MM.1S (cell line): ENCODE data around the gene RECQL.

Experiments used
- DNase-seq: peaks from one replicate; pipeline ENCODE4 v3.0.0-alpha.2; 2015
- H2AFZ ChIP-seq: fragments of 300-600 bp; sonication (generic); 2 replicates; pipeline ENCODE4 v1.6.0; 2016; ENCODE audit warnings: antibody characterized with exemption, low read length
- H3F3A ChIP-seq: fragments of 300-600 bp; sonication (generic); 2 replicates; pipeline ENCODE4 v1.6.1; 2016; ENCODE audit warnings: mild to moderate bottlenecking, antibody characterized with exemption, low read length, moderate library complexity, mixed read lengths; ENCODE audit not compliant: insufficient read depth
- H3K27ac ChIP-seq: fragments of 300-600 bp; sonication (generic); 2 replicates; pipeline ENCODE4 v1.5.1; 2016; ENCODE audit warnings: mild to moderate bottlenecking, low read length
- H3K27me3 ChIP-seq: fragments of 300-600 bp; sonication (generic); replicated peaks from 2 replicates; pipeline ENCODE4 v1.6.0; 2016; ENCODE audit warnings: low read length; ENCODE audit not compliant: insufficient read depth
- H3K36me3 ChIP-seq: fragments of 300-600 bp; sonication (generic); replicated peaks from 2 replicates; pipeline ENCODE4 v1.6.1; 2016; ENCODE audit warnings: mild to moderate bottlenecking, low read length, mixed read lengths; ENCODE audit not compliant: insufficient read depth
- H3K4me1 ChIP-seq: fragments of 300-600 bp; sonication (generic); 2 replicates; pipeline ENCODE4 v1.6.1; 2016; ENCODE audit warnings: low read length, mixed read lengths
- H3K4me2 ChIP-seq: fragments of 300-600 bp; sonication (generic); 2 replicates; pipeline ENCODE4 v1.6.0; 2016; ENCODE audit warnings: low read depth, low read length
- H3K4me3 ChIP-seq: fragments of 300-600 bp; sonication (generic); 2 replicates; pipeline ENCODE4 v1.5.1; 2016; ENCODE audit warnings: low read length, mixed read lengths
- H3K79me2 ChIP-seq: fragments of 300-600 bp; sonication (generic); 2 replicates; pipeline ENCODE4 v1.6.1; 2016; ENCODE audit warnings: mixed run types, low read length, mixed read lengths
- H3K9ac ChIP-seq: fragments of 300-600 bp; sonication (generic); 2 replicates; pipeline ENCODE4 v1.6.1; 2016; ENCODE audit warnings: low read length, mixed read lengths
- H3K9me2 ChIP-seq: fragments of 300-600 bp; sonication (generic); replicated peaks from 2 replicates; pipeline ENCODE4 v1.6.1; 2016; ENCODE audit warnings: mild to moderate bottlenecking, low read length, mixed read lengths; ENCODE audit not compliant: insufficient read depth
- H3K9me3 ChIP-seq: fragments of 300-600 bp; sonication (generic); replicated peaks from 2 replicates; pipeline ENCODE4 v1.6.1; 2016; ENCODE audit warnings: mild to moderate bottlenecking, low read length, mixed read lengths; ENCODE audit not compliant: insufficient read depth
- H4K20me1 ChIP-seq: fragments of 300-600 bp; sonication (generic); 2 replicates; pipeline ENCODE4 v1.6.1; 2016; ENCODE audit warnings: mild to moderate bottlenecking, low read length, moderate library complexity, mixed read lengths; ENCODE audit not compliant: insufficient read depth
- CTCF ChIP-seq: fragments of 300-600 bp; sonication (generic); IDR thresholded peaks from 2 replicates; pipeline ENCODE4 v1.5.1; 2016; ENCODE audit warnings: antibody characterized with exemption, low read length, mixed read lengths
- EZH2 ChIP-seq: fragments of 300-600 bp; sonication (generic); optimal IDR thresholded peaks from 2 replicates; pipeline ENCODE3; 2017; ENCODE audit warnings: low read depth, mild to moderate bottlenecking, antibody characterized with exemption, low read length, mixed read lengths
- EZH2phosphoT487 ChIP-seq: fragments of 300-600 bp; sonication (generic); IDR thresholded peaks from 2 replicates; pipeline ENCODE4 v1.6.1; 2018; ENCODE audit warnings: antibody characterized with exemption, low read length

The RECQL gene

GRCh38 chr12:21483531-21483930, 17.9 kb downstream of the RECQL start:
- peaks cover 5% of the 10 kb centered on the region; the same call in 1 of the 2 replicates for H3K36me3 ChIP-seq
- no peaks in the 10 kb centered on the region for H3K9me3 ChIP-seq
- H3K4me3 ChIP-seq, result peak overlapping the region; percentile 39
- H3K79me2 ChIP-seq, result no peaks in the 10 kb centered on the region
- H4K20me1 ChIP-seq, result no peaks in the 10 kb centered on the region
- H2AFZ ChIP-seq, result no peak overlapping the region
- H3K9me2 ChIP-seq, result no peaks in the 10 kb centered on the region
- TF ChIP-seq CTCF (no peak), EZH2 (no peak), EZH2phosphoT487 (no peak)
- peak overlapping the region; percentile 29; the same call in 1 of the 2 replicates for H3K9ac ChIP-seq
- peak overlapping the region; percentile 65 for H3K27ac ChIP-seq
- H3K4me1 ChIP-seq, result peaks cover 23% of the 10 kb centered on the region
- H3K4me2 ChIP-seq, result peak overlapping the region; percentile 75
- H3K27me3 ChIP-seq, result no peaks in the 10 kb centered on the region
- peaks cover 12% of the 10 kb centered on the region; the same call in 1 of the 2 replicates for H3F3A ChIP-seq
- peak; percentile 80 for DNase-seq

- Histone ChIP-seq H3K4me3 (no peak overlapping the region), H3F3A (peaks cover 7% of the 10 kb centered on the region; the same call in 1 of the 2 replicates), H4K20me1 (no peaks in the 10 kb centered on the region), H3K4me1 (peaks cover 17% of the 10 kb centered on the region; the same call in 1 of the 2 replicates), H3K79me2 (no peaks in the 10 kb centered on the region), H3K36me3 (peaks cover 5% of the 10 kb centered on the region; the same call in 1 of the 2 replicates), H3K9ac (no peak overlapping the region), H3K27ac (no peak overlapping the region), H3K27me3 (no peaks in the 10 kb centered on the region), H3K9me2 (no peaks in the 10 kb centered on the region), H3K9me3 (no peaks in the 10 kb centered on the region), H3K4me2 (no peak overlapping the region), H2AFZ (no peak overlapping the region)
- DNase-seq, result no peak
- TF ChIP-seq EZH2phosphoT487, result no peak
- TF ChIP-seq EZH2, result no peak
- no peak for TF ChIP-seq CTCF
These were observed 22.5 kb downstream of the RECQL start for GRCh38 chr12:21478756-21479455.

GRCh38 chr12:21476949-21477348, 24.5 kb downstream of the RECQL start:
- H3K36me3 ChIP-seq, result peaks cover 8% of the 10 kb centered on the region; the same call in 1 of the 2 replicates
- H4K20me1 ChIP-seq, result no peaks in the 10 kb centered on the region
- no peak overlapping the region for H3K4me3 ChIP-seq
- H3K9me2 ChIP-seq, result no peaks in the 10 kb centered on the region
- no peak overlapping the region for H3K27ac ChIP-seq
- TF ChIP-seq EZH2phosphoT487 (no peak), EZH2 (no peak), CTCF (no peak)
- no peaks in the 10 kb centered on the region for H3K27me3 ChIP-seq
- DNase-seq, result no peak
- H3K4me1 ChIP-seq, result peaks cover 6% of the 10 kb centered on the region; the same call in 1 of the 2 replicates
- H3K4me2 ChIP-seq, result no peak overlapping the region
- H3F3A ChIP-seq, result 0 out of 2 replicates have a peak, but pooled peaks cover 4% of the 10 kb centered on the region
- no peaks in the 10 kb centered on the region for H3K79me2 ChIP-seq
- no peak overlapping the region for H2AFZ ChIP-seq
- H3K9me3 ChIP-seq, result no peaks in the 10 kb centered on the region
- H3K9ac ChIP-seq, result no peak overlapping the region
